GM23338 (cell line): Measurements from ENCODE around the gene RNF217.

ENCODE experiments used
- CREB1 ChIP-seq: fragments of 250-450 bp; sonication (Bioruptor Pico); IDR thresholded peaks from 2 replicates; pipeline ENCODE4 v1.5.0; 2020; ENCODE audit warnings: low read depth, mild to moderate bottlenecking, moderate library complexity
- ETS1 ChIP-seq: IDR thresholded peaks from 2 replicates; pipeline ENCODE4 v1.6.1; 2016; ENCODE audit warnings: antibody characterized with exemption
- EZH2 ChIP-seq: fragments of 200-600 bp; sonication (generic); IDR thresholded peaks from one replicate; pipeline ENCODE4 v1.8.0; 2017; ENCODE audit warnings: antibody characterized with exemption, mild to moderate bottlenecking, low read depth; ENCODE audit not compliant: unreplicated experiment
- EZH2phosphoT487 ChIP-seq: fragments of 200-600 bp; sonication (generic); IDR thresholded peaks from one replicate; pipeline ENCODE4 v1.8.1; 2018; ENCODE audit warnings: antibody characterized with exemption; ENCODE audit not compliant: unreplicated experiment
- JUNB ChIP-seq: IDR thresholded peaks from one replicate; pipeline ENCODE4 v1.6.1; 2016; ENCODE audit warnings: antibody characterized with exemption; ENCODE audit not compliant: unreplicated experiment
- NANOG ChIP-seq: IDR thresholded peaks from 2 replicates; pipeline ENCODE4 v1.6.1; 2016; ENCODE audit warnings: antibody characterized with exemption, borderline replicate concordance
- POLR2AphosphoS5 ChIP-seq: IDR thresholded peaks from 2 replicates; pipeline ENCODE4 v1.6.1; 2016; ENCODE audit warnings: antibody characterized with exemption, low read depth
- STAT1 ChIP-seq: IDR thresholded peaks from one replicate; pipeline ENCODE4 v1.6.1; 2016; ENCODE audit warnings: antibody characterized with exemption; ENCODE audit not compliant: unreplicated experiment
- ZNF114 ChIP-seq: fragments of 250-450 bp; sonication (Bioruptor Pico); IDR thresholded peaks from 2 replicates; pipeline ENCODE4 v1.5.0; 2020; ENCODE audit warnings: mild to moderate bottlenecking, moderate library complexity
- ZNF331 ChIP-seq: fragments of 250-450 bp; sonication (Bioruptor Pico); IDR thresholded peaks from 2 replicates; pipeline ENCODE4 v1.5.0; 2020; ENCODE audit warnings: low read depth, mild to moderate bottlenecking, moderate library complexity
- TF ChIP-seq, protein P1 (sequence below), 2 experiments: fragments of 200-600 bp in 1 of 2; sonication (generic) in 1 of 2; conservative IDR thresholded peaks; 2 replicates each; pipeline versions ENCODE4 v1.5.1 to v1.6.1; 2016 to 2017; ENCODE audit warnings: antibody characterized with exemption in 2 of 2, low read depth in 2 of 2, mild to moderate bottlenecking in 2 of 2, moderate library complexity in 1 of 2
- TF ChIP-seq, protein P2 (sequence below): IDR thresholded peaks from one replicate; pipeline ENCODE4 v1.6.1; 2018; ENCODE audit warnings: antibody characterized with exemption; ENCODE audit not compliant: unreplicated experiment

DNA sequence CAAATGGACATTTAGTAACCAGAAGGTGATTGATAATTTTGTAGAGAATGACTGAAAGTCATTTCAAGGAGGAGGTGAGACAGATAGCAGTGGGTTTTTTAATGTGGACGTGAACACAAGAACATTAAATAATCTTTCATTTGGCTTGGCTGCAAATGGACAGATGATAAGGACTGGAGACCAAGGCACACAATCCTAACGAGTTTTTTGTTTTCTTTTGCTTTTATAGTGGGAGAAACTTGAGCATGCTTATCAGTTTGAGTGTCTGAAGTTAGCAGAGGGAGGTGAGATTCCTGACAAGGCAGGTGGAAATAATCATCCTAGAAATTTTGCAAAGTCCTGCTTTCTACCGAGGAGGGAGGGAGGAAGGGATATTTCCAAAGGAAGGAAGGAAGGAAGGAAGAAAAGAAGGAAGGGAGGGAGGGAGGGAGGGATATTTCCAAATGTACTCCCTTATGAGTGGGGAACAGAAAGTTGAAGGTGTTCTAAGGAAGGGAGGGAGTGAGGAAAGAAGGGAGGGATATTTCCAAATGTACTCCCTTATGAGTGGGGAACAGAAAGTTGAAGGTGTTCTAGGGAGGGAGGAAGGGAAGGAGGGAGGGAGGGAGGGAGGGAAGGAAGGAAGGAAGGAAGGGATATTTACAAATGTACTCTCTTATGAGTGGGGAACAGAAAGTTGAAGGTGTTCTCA lies 63.1 kb downstream of the RNF217 start:
- no peak for TF ChIP-seq POLR2AphosphoS5
- TF ChIP-seq, protein P1, sequence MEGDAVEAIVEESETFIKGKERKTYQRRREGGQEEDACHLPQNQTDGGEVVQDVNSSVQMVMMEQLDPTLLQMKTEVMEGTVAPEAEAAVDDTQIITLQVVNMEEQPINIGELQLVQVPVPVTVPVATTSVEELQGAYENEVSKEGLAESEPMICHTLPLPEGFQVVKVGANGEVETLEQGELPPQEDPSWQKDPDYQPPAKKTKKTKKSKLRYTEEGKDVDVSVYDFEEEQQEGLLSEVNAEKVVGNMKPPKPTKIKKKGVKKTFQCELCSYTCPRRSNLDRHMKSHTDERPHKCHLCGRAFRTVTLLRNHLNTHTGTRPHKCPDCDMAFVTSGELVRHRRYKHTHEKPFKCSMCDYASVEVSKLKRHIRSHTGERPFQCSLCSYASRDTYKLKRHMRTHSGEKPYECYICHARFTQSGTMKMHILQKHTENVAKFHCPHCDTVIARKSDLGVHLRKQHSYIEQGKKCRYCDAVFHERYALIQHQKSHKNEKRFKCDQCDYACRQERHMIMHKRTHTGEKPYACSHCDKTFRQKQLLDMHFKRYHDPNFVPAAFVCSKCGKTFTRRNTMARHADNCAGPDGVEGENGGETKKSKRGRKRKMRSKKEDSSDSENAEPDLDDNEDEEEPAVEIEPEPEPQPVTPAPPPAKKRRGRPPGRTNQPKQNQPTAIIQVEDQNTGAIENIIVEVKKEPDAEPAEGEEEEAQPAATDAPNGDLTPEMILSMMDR (conservative IDR thresholded peaks at IDR 0.05; ENCODE audit: low read depth in 2 of 2), result no peak
- no peak for TF ChIP-seq EZH2phosphoT487
- no peak for TF ChIP-seq ETS1
- TF ChIP-seq, protein P2, sequence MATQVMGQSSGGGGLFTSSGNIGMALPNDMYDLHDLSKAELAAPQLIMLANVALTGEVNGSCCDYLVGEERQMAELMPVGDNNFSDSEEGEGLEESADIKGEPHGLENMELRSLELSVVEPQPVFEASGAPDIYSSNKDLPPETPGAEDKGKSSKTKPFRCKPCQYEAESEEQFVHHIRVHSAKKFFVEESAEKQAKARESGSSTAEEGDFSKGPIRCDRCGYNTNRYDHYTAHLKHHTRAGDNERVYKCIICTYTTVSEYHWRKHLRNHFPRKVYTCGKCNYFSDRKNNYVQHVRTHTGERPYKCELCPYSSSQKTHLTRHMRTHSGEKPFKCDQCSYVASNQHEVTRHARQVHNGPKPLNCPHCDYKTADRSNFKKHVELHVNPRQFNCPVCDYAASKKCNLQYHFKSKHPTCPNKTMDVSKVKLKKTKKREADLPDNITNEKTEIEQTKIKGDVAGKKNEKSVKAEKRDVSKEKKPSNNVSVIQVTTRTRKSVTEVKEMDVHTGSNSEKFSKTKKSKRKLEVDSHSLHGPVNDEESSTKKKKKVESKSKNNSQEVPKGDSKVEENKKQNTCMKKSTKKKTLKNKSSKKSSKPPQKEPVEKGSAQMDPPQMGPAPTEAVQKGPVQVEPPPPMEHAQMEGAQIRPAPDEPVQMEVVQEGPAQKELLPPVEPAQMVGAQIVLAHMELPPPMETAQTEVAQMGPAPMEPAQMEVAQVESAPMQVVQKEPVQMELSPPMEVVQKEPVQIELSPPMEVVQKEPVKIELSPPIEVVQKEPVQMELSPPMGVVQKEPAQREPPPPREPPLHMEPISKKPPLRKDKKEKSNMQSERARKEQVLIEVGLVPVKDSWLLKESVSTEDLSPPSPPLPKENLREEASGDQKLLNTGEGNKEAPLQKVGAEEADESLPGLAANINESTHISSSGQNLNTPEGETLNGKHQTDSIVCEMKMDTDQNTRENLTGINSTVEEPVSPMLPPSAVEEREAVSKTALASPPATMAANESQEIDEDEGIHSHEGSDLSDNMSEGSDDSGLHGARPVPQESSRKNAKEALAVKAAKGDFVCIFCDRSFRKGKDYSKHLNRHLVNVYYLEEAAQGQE, result no peak
- TF ChIP-seq CREB1 (CRISPR knock-in tag), result no peak
- no peak for TF ChIP-seq EZH2
- TF ChIP-seq JUNB, result no peak
- no peak for TF ChIP-seq ZNF331 (CRISPR knock-in tag)
- TF ChIP-seq ZNF114 (CRISPR knock-in tag), result no peak
- TF ChIP-seq NANOG, result no peak
- no peak for TF ChIP-seq STAT1
